ENCODE measurements around the gene CALN1.

DNA sequence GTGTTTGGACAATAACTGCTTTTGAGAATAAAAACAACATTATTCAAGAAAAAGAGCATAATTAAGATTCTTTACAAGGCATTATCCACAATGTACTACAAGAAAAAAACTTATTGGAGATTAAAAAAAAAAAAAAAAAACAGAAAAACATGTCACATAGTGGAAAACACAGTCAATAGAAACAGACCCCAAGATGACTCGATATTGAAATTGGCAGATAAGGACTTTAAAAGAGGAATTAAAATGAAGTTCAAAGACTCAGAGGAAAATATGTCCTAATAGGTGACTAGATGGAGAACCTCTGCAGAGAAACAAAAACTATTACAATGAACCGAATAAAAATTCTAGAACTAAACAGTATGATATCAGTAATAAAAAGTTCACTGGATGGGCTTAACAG is 248.9 kb downstream of the CALN1 start:
- TF ChIP-seq, protein P1, sequence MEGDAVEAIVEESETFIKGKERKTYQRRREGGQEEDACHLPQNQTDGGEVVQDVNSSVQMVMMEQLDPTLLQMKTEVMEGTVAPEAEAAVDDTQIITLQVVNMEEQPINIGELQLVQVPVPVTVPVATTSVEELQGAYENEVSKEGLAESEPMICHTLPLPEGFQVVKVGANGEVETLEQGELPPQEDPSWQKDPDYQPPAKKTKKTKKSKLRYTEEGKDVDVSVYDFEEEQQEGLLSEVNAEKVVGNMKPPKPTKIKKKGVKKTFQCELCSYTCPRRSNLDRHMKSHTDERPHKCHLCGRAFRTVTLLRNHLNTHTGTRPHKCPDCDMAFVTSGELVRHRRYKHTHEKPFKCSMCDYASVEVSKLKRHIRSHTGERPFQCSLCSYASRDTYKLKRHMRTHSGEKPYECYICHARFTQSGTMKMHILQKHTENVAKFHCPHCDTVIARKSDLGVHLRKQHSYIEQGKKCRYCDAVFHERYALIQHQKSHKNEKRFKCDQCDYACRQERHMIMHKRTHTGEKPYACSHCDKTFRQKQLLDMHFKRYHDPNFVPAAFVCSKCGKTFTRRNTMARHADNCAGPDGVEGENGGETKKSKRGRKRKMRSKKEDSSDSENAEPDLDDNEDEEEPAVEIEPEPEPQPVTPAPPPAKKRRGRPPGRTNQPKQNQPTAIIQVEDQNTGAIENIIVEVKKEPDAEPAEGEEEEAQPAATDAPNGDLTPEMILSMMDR (IDR thresholded peaks at IDR 0.05) = no peak
- no peak for TF ChIP-seq POLR2A (IDR thresholded peaks at IDR 0.05)

All from heart left ventricle (tissue), 13 donors.